ENCODE measurements around the gene PRSS21.

PRSS21 gene

DNA sequence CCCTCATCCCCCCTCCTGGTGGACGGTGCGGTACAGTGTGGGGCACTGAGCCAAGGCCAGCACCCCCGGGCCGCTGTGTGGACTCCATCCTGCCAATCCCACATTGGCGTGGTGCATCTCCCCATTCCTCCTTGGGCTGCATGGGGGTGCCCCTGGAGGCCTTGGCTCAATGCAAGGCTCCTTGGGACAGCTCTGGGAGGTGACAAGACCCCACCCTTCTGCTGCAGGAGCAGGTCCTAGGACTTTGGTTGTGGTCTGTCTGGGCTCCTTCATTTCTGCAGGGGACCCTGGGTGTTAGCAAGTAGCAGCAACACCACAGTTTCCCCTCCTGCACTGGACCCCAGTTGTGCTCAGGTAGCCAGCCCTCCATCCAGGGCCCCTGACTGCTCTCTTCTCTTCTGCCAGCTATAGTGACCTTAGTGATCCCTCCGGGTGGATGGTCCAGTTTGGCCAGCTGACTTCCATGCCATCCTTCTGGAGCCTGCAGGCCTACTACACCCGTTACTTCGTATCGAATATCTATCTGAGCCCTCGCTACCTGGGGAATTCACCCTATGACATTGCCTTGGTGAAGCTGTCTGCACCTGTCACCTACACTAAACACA lies 1.3 kb downstream of the PRSS21 start:
- Histone ChIP-seq H4K20me1 (no peaks in the 10 kb centered on the region; a peak in 1 of 22 replicates), H3K27ac (peak overlapping the region in 1 of 11 experiments; percentile 66; a peak in 1 of 22 replicates), H3K4me2 (peak overlapping the region in 9 of 11 experiments; percentile 42 to 70 (median 62); a peak in 18 of 22 replicates), H3K36me3 (no peaks in the 10 kb centered on the region), H3K4me1 (peaks cover 8 to 31% (median 20%) of the 10 kb centered on the region in 10 experiments; a peak in 17 of 20 replicates), H3K9ac (peak overlapping the region in 3 of 11 experiments; percentile 56 to 73 (median 68); a peak in 5 of 22 replicates), H3K4me3 (peak overlapping the region in 5 of 10 experiments; percentile 43 to 64 (median 55); a peak in 5 of 20 replicates), H3K9me3 (replicated peaks in 1 of 11) (no peaks in the 10 kb centered on the region), H3K27me3 (no peaks in the 10 kb centered on the region)
- no peak for TF ChIP-seq Cebpa-rat (IDR thresholded peaks at IDR 0.05)

GRCh38 chr16:2819179-2819938 lies 2.3 kb downstream of the PRSS21 start:
- TF ChIP-seq Cebpa-rat (IDR thresholded peaks at IDR 0.05), result no peak

DNA sequence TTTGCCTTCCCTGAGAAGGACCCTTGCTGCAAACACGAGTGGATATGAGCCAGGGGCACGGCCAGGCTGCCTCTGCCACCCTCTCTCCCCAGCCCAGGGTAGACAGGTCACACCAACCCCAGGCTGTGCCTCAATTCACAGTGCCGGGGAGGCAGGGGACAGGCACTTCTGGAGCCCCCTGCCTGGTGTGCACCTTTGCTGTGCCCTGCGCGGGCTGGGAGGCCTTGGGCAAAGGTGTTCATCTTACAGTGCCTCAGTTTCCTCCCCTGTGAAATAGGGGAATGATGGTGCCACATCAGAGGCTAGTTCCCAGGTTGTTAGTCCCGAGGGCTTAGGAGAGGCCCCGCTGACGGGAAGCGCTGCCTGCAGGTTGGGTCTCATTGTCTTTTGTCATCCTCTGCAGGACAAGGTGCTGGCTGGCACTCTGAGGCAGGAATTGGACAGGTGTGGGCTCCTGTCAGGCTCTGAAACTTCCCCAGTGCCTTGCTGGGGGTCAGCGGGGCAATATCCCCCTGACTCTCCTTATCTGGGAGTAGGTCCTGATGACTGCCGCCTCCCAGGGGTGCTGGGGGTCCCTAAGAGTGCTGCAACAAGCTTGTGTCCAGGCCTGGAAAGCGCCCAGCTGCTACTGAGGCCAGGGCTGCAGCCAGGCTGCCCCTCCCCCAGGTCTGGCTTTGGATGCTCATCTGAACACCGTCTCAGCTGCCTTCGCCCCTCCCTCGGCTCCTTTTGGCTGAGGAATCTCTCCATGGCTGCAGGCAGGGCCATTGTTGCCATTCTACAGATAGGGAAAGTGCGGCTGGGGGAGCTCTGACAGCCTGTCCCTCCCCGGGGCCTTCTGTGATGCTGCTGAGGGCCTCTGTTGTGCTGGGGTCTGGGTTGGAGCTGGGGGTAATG lies 3.1 kb downstream of the PRSS21 start:
- H3K27me3 ChIP-seq, result no peaks in the 10 kb centered on the region
- H3K9me3 ChIP-seq (replicated peaks in 1 of 11), result no peaks in the 10 kb centered on the region
- no peak overlapping the region for H3K4me2 ChIP-seq
- no peak overlapping the region for H3K4me3 ChIP-seq
- TF ChIP-seq Cebpa-rat (IDR thresholded peaks at IDR 0.05), result no peak
- no peak overlapping the region for H3K9ac ChIP-seq
- no peak overlapping the region for H3K27ac ChIP-seq
- H3K36me3 ChIP-seq, result no peaks in the 10 kb centered on the region
- no peaks in the 10 kb centered on the region; a peak in 1 of 22 replicates for H4K20me1 ChIP-seq
- H3K4me1 ChIP-seq, result peaks cover 8 to 22% (median 15%) of the 10 kb centered on the region in 10 experiments; a peak in 17 of 20 replicates

More at GRCh38 chr16:2819179-2819938, 2.3 kb downstream of the PRSS21 start:
- no peaks in the 10 kb centered on the region for H3K9me3 ChIP-seq (replicated peaks in 1 of 11)
- no peak overlapping the region; a peak in 1 of 22 replicates for H3K9ac ChIP-seq
- H3K27ac ChIP-seq, result no peak overlapping the region
- no peaks in the 10 kb centered on the region for H3K27me3 ChIP-seq
- H3K4me1 ChIP-seq, result peaks cover 8 to 28% (median 19%) of the 10 kb centered on the region in 10 experiments; a peak in 17 of 20 replicates
- H3K4me3 ChIP-seq, result no peak overlapping the region
- H3K36me3 ChIP-seq, result no peaks in the 10 kb centered on the region
- no peak overlapping the region for H3K4me2 ChIP-seq
- no peaks in the 10 kb centered on the region; a peak in 1 of 22 replicates for H4K20me1 ChIP-seq

DNA sequence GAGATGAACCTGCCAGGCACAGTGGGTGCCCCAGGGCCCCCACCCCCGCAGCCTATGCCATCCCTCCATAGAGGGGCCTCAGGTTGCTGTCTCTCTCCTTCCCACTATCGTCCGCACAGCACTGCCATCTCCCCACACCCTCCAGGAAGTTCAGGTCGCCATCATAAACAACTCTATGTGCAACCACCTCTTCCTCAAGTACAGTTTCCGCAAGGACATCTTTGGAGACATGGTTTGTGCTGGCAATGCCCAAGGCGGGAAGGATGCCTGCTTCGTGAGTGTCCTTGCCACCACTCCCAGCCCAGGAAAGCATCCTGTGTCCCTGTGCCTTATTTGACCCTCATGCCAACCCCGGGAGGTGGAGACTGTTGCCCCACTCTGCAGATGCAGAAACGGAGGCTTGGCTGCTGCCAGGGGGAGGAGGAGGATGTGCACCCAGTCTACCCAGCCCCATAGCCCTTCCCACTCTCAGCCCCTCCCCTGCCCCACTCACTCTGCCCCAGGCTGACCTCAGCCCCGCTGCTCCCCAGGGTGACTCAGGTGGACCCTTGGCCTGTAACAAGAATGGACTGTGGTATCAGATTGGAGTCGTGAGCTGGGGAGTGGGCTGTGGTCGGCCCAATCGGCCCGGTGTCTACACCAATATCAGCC lies 3.9 kb downstream of the PRSS21 start:
- H3K9me3 ChIP-seq (replicated peaks in 1 of 11), result no peaks in the 10 kb centered on the region
- H3K4me2 ChIP-seq, result no peak overlapping the region
- no peaks in the 10 kb centered on the region; a peak in 1 of 22 replicates for H4K20me1 ChIP-seq
- no peak overlapping the region for H3K4me3 ChIP-seq
- no peak for TF ChIP-seq Cebpa-rat (IDR thresholded peaks at IDR 0.05)
- peaks cover 8 to 19% (median 11%) of the 10 kb centered on the region in 10 experiments; a peak in 17 of 20 replicates for H3K4me1 ChIP-seq
- H3K27ac ChIP-seq, result no peak overlapping the region
- no peaks in the 10 kb centered on the region for H3K27me3 ChIP-seq
- no peak overlapping the region for H3K9ac ChIP-seq
- no peaks in the 10 kb centered on the region for H3K36me3 ChIP-seq

GRCh38 chr16:2821487-2822157 lies 4.6 kb downstream of the PRSS21 start:
- H4K20me1 ChIP-seq, result no peaks in the 10 kb centered on the region; a peak in 1 of 22 replicates
- no peaks in the 10 kb centered on the region for H3K9me3 ChIP-seq (replicated peaks in 1 of 11)
- no peak overlapping the region for H3K4me3 ChIP-seq
- TF ChIP-seq Cebpa-rat (IDR thresholded peaks at IDR 0.05), result no peak
- no peaks in the 10 kb centered on the region for H3K27me3 ChIP-seq
- no peak overlapping the region for H3K9ac ChIP-seq
- H3K4me2 ChIP-seq, result no peak overlapping the region
- H3K27ac ChIP-seq, result no peak overlapping the region
- no peaks in the 10 kb centered on the region for H3K36me3 ChIP-seq
- H3K4me1 ChIP-seq, result peaks cover 2 to 12% (median 5%) of the 10 kb centered on the region in 10 experiments; a peak in 17 of 20 replicates

DNA sequence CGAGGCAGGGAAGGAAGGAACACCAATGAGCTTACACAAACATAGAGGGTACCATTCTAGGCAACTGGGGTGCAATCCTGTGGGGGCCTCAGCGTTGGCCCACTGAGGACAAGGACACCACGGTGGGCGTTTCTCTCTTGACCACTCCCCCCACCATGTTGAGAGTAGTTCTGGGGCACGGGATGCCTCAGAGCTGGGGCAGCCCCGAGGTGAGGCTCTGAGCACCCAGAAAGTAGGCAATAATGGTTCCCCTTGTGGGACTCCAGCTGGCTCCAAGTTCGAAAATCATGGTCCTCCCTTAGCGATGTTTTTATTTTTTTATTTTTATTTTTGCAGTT lies 5.1 kb downstream of the PRSS21 start:
- no peaks in the 10 kb centered on the region for H3K27me3 ChIP-seq
- H3K36me3 ChIP-seq, result no peaks in the 10 kb centered on the region
- no peak overlapping the region for H3K9ac ChIP-seq
- H3K9me3 ChIP-seq (replicated peaks in 1 of 11), result no peaks in the 10 kb centered on the region
- H3K4me3 ChIP-seq, result no peak overlapping the region
- no peak overlapping the region for H3K4me2 ChIP-seq
- H4K20me1 ChIP-seq, result no peaks in the 10 kb centered on the region; a peak in 1 of 22 replicates
- peaks cover 0 to 9% (median 2%) of the 10 kb centered on the region in 10 experiments; a peak in 7 of 20 replicates for H3K4me1 ChIP-seq
- H3K27ac ChIP-seq, result no peak overlapping the region
- TF ChIP-seq Cebpa-rat (IDR thresholded peaks at IDR 0.05), result no peak

- no peak for TF ChIP-seq Cebpa-rat (IDR thresholded peaks at IDR 0.05)
- H3K4me1 ChIP-seq, result peaks cover 0 to 9% (median 2%) of the 10 kb centered on the region in 10 experiments; a peak in 7 of 20 replicates
- H3K9ac ChIP-seq, result no peak overlapping the region
- H3K9me3 ChIP-seq (replicated peaks in 1 of 11), result no peaks in the 10 kb centered on the region
- H3K27ac ChIP-seq, result no peak overlapping the region
- no peak overlapping the region for H3K4me2 ChIP-seq
- H3K4me3 ChIP-seq, result no peak overlapping the region
- H3K36me3 ChIP-seq, result no peaks in the 10 kb centered on the region
- H4K20me1 ChIP-seq, result no peaks in the 10 kb centered on the region; a peak in 1 of 22 replicates
- no peaks in the 10 kb centered on the region for H3K27me3 ChIP-seq
Observed at GRCh38 chr16:2822496-2822895, 5.5 kb downstream of the PRSS21 start.

DNA sequence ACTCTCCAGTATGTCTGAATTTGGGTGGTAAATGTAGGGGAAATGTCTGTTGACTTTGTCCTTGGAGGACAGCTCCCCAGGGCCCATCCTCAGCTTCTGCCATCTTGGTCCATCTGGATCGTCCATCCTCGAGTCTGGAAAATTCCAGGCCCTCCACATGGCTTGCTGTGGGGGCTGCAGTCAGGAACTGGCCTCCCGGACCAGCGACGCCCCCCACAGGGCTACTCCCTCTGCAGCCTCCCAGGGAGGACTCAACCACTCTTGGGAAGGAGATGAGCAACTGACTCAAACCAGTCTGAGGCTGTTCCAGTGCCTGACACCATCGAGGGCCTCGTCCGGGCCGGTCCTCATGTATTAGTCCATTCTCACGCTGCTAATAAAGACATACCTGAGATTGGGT lies 7.6 kb downstream of the PRSS21 start:
- H3K4me3 ChIP-seq, result no peak overlapping the region
- no peaks in the 10 kb centered on the region for H3K27me3 ChIP-seq
- no peak for TF ChIP-seq Cebpa-rat (IDR thresholded peaks at IDR 0.05)
- no peaks in the 10 kb centered on the region for H3K9me3 ChIP-seq (replicated peaks in 1 of 11)
- H3K4me1 ChIP-seq, result peaks cover 4 to 14% (median 6%) of the 10 kb centered on the region in 10 experiments
- peaks cover 0 to 6% (median 0%) of the 10 kb centered on the region in 11 experiments; a peak in 2 of 22 replicates for H4K20me1 ChIP-seq
- no peak overlapping the region for H3K27ac ChIP-seq
- H3K36me3 ChIP-seq, result no peaks in the 10 kb centered on the region
- no peak overlapping the region for H3K9ac ChIP-seq
- H3K4me2 ChIP-seq, result no peak overlapping the region
